Ovary (tissue), 9 donors: Measurements from ENCODE around the gene CHD6. TPM values are rescaled to one million over a fixed set of nuclear protein-coding genes. Genes with fewer than 3 reads are reported as not detected.

Experiments
- DNase-seq, 5 donors: peaks; one replicate each; pipeline ENCODE4 v3.0.0-alpha.2; 2019 to 2020
- H3K27ac ChIP-seq, 2 donors: fragments of 200-600 bp; one replicate each; pipeline versions ENCODE4 v1.5.1 to v1.8.0; 2019 to 2022
- H3K27me3 ChIP-seq: fragments of 200-600 bp; one replicate; pipeline ENCODE4 v1.8.0; 2022
- H3K36me3 ChIP-seq: fragments of 200-600 bp; sonication (generic); one replicate; pipeline ENCODE4 v1.5.1; 2019
- H3K4me1 ChIP-seq: one replicate; pipeline ENCODE4 v1.8.1; 2013; ENCODE audit warnings: mild to moderate bottlenecking, moderate library complexity; ENCODE audit not compliant: insufficient read depth
- H3K4me3 ChIP-seq: fragments of 200-600 bp; sonication (generic); one replicate; pipeline ENCODE4 v1.5.1; 2017
- H3K9me3 ChIP-seq, 2 donors: fragments of 200-600 bp in 1 of 2; sonication (generic) in 1 of 2; one replicate each; pipeline versions ENCODE4 v1.5.1 to v1.8.1; 2013 to 2019; ENCODE audit warnings: mild to moderate bottlenecking in 1 of 2, moderate library complexity in 1 of 2
- CTCF ChIP-seq, 3 donors: fragments of 450-650 bp in 2 of 3; fragments of 200-600 bp in 1 of 3; IDR thresholded peaks; one replicate each; pipeline versions ENCODE4 v1.5.1 to v1.8.0; 2016 to 2022; ENCODE audit warnings: antibody characterized with exemption in 3 of 3, mild to moderate bottlenecking in 1 of 3
- EP300 ChIP-seq: sonication (generic); formaldehyde crosslinking; IDR thresholded peaks from one replicate; pipeline ENCODE4 v1.6.1; 2017; ENCODE audit warnings: antibody characterized with exemption
- POLR2A ChIP-seq: fragments of 450-650 bp; IDR thresholded peaks from one replicate; pipeline ENCODE4 v1.6.1; 2017; ENCODE audit warnings: antibody characterized with exemption, mild to moderate bottlenecking, moderate library complexity
- WGBS, 3 donors: extraction: QIAGEN DNeasy Blood & Tissue Kit in 1 of 3; methylation state at CpG; one replicate each; pipeline versions ENCODE4 v1.1.5 to v1.1.7; 2013 to 2017; 5-methylcytosine and 5-hydroxymethylcytosine counted together
- intact Hi-C, 4 donors: fragments of 100-400 bp; cut with DNase I; formaldehyde crosslinking; loops; one replicate each; pipeline versions ENCODE4 v1.11.0 to v1.15.1; 2022 to 2023
- polyA plus RNA-seq, 2 donors: library from polyadenylated mRNA; stranded (reverse); fragments of 200-250 nt in 1 of 2; fragments of 350-450 nt in 1 of 2; fragmentation: Illumina TruSeq in 1 of 2; extraction: RNeasy Lipid Tissue Mini Kit (QIAGEN cat#74804) in 1 of 2; gene quantifications; one replicate each; pipeline ENCODE4 v1.2.3, GENCODE V29; 2013 to 2014
- total RNA-seq, 7 donors: library from RNA; depleted of rRNA in 2 of 7; stranded (reverse); fragments of >200 nt in 2 of 7; fragmentation: NEBNext Ultra II Directional in 3 of 7; extraction: Animal tissue kit (Norgen Biotek cat#: 25700) in 3 of 7; gene quantifications; one replicate each; pipeline versions ENCODE4 v1.1.0 to v1.2.4, GENCODE V29; 2016 to 2023
- donor health status: DM: no; HTN: no; CAD: no; lungs with moderate emphysema.
- donor health status: DM: no; HTN: no; CAD: no.
- donor health status: Bipolar disorder and iron deficiency.
- donor health status: DM: yes; HTN: yes; CAD: no.
- donor health status: DM: no; HTN: no; CAD: no.
- donor health status: DM: yes; HTN: yes; CAD: no.

The CHD6 gene
- total and polyA plus RNA-seq, 9 donors = 12.1 to 82.4 (median 52.7) TPM

- DNase-seq = no peak
- Histone ChIP-seq H3K27ac (no peak overlapping the region), H3K9me3 (no peaks in the 10 kb centered on the region), H3K36me3 (no peaks in the 10 kb centered on the region), H3K27me3 (no peaks in the 10 kb centered on the region), H3K4me1 (no peaks in the 10 kb centered on the region), H3K4me3 (no peak overlapping the region)
- intact Hi-C loops = loop anchor here in 1 of 4 donors (10.0 kb wide), 1 partner anchor 444 kb away; no protein-coding TSS in a partner anchor
- no peak for TF ChIP-seq CTCF (IDR thresholded peaks at IDR 0.05)
- TF ChIP-seq POLR2A = no peak
- TF ChIP-seq EP300 = no peak
- WGBS, 3 donors = 76 to 80% (median 79%) methylated on average over 7 of the region's 7 CpGs
These were observed 199.4 kb downstream of the CHD6 start for GRCh38 chr20:41418739-41419293.

DNA sequence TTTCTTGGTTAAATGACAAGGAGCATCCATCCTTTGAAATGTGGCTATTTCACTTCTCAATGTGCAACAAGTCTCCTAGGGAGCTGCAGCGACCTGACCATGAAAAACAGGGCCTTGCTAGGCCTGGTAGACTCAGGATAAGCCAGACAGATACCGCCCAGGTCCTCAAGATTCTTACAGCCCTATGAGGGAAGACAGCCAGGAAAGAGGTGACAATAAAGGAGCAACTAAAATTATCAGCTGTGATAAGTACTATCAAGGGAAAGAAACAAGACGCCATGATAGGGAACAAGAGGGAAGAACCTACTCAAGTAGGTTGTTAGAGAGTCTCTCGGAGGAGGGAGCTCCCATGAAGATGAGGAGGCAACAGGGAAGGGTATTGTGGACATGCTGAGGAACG is 200.1 kb downstream of the CHD6 start:
- Histone ChIP-seq H3K27me3 (no peaks in the 10 kb centered on the region), H3K36me3 (no peaks in the 10 kb centered on the region), H3K27ac (no peak overlapping the region), H3K9me3 (no peaks in the 10 kb centered on the region), H3K4me3 (no peak overlapping the region), H3K4me1 (no peaks in the 10 kb centered on the region)
- no peak for TF ChIP-seq POLR2A
- no peak for TF ChIP-seq CTCF (IDR thresholded peaks at IDR 0.05)
- no peak for TF ChIP-seq EP300
- no peak for DNase-seq
- intact Hi-C loops = loop anchor here in 1 of 4 donors (10.0 kb wide), 1 partner anchor 443 kb away; no protein-coding TSS in a partner anchor
- 85 to 94% (median 86%) methylated on average over 5 of the region's 5 CpGs for WGBS, 3 donors

DNA sequence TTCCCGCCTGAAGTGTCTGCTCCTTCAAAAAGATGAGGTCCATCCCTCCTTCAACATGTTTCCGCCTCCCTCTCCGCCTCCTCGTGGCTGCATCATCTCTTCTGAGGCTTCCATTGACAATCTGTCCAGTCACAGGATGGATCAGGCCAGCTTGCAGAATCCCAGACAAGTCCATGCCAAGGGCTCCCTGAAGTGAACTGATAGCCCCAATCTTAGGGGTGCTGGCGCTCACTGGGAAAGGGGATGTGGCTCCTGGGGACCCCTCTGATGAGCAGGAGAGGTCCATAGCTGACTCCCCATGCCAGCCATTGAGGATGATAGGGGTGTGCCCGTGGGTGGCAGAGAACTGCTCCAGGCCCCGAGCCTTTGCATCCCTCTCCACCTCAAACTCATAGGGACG is 203.0 kb downstream of the CHD6 start:
- intact Hi-C loops = loop anchor here in 1 of 4 donors (10.0 kb wide), 1 partner anchor 440 kb away; no protein-coding TSS in a partner anchor

DNA sequence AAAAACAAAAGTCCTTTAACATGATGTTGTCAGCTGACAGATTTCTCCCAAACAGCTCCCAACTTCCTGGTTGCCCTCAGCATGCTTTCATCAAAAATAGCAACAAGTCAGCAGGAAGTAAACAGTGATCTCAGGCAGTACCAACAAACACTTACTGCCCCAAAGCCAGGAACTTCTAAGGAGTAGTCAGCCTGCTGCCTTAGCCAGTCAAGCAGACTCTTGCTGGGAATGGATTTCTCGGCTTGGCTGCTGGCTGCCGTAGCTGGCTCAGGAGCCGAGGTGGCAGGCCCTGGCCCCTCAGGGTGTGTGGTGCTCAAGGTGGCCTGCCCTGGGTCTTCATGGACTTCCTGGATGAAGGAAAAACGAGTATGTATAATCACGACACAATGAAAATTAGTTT is 205.0 kb downstream of the CHD6 start:
- WGBS, 3 donors = 86 to 95% (median 87%) methylated on average over 5 of the region's 5 CpGs
- Histone ChIP-seq H3K4me1 (no peaks in the 10 kb centered on the region), H3K27ac (no peak overlapping the region), H3K9me3 (no peaks in the 10 kb centered on the region), H3K4me3 (no peak overlapping the region), H3K27me3 (no peaks in the 10 kb centered on the region), H3K36me3 (peaks cover 3% of the 10 kb centered on the region)
- no peak for TF ChIP-seq CTCF (IDR thresholded peaks at IDR 0.05)
- no peak for TF ChIP-seq POLR2A
- TF ChIP-seq EP300 = no peak
- intact Hi-C loops = loop anchor here in 2 of 4 donors (5.0 to 10.0 kb wide), 2 partner anchors 71 to 438 kb away; partner anchors contain the start of gene LPIN3 (in 1 of the 2)
- no peak for DNase-seq

More for the DNA sequence above, 203.0 kb downstream of the CHD6 start:
- TF ChIP-seq EP300 (no peak), CTCF (IDR thresholded peaks at IDR 0.05) (no peak), POLR2A (no peak)
- no peaks in the 10 kb centered on the region for H3K27me3 ChIP-seq
- H3K4me1 ChIP-seq = no peaks in the 10 kb centered on the region
- no peak overlapping the region for H3K27ac ChIP-seq
- no peaks in the 10 kb centered on the region for H3K9me3 ChIP-seq
- no peak overlapping the region for H3K4me3 ChIP-seq
- H3K36me3 ChIP-seq = peaks cover 3% of the 10 kb centered on the region
- DNase-seq = no peak
- WGBS, 3 donors = 88 to 93% (median 91%) methylated on average over 8 of the region's 8 CpGs
